ENCODE measurements around the gene HSD17B12. TPM values are rescaled to one million over a fixed set of nuclear protein-coding genes. Genes with fewer than 3 reads are reported as not detected.

Gene HSD17B12
- total RNA-seq, 1 experiment from 2014 or later = 71.2 TPM

Small RNA genes lying within 50 kb of the gene (small RNA-seq; reads per million reads assigned to genes)
- gene PHBP2 (not detected), gene RPL23AP63 (not detected)

Other genes with a start within 250 kb of the HSD17B12 start
- 39.2 and 43.6 TPM in 2 replicates for gene ALKBH3, start 200.1 kb downstream of the HSD17B12 start, total RNA-seq (2014; rRNA removed; shearing (Covaris generic))

Data from HT1080 (cell line).